Prostate gland (tissue), 2 donors: ENCODE measurements around the gene CGN. TPM values are rescaled to one million over a fixed set of nuclear protein-coding genes. Genes with fewer than 3 reads are reported as not detected.

Experiments
- DNase-seq: peaks from one replicate; pipeline ENCODE4 v3.0.0-alpha.2; 2019; ENCODE audit warnings: low spot score
- H3K27ac ChIP-seq, 2 donors: fragments of 200-600 bp; sonication (generic); 2 replicates each; pipeline ENCODE4 v1.5.1; 2017 to 2019
- H3K27me3 ChIP-seq: fragments of 200-600 bp; sonication (generic); replicated peaks from 2 replicates; pipeline ENCODE4 v1.5.1; 2019; ENCODE audit not compliant: insufficient read depth
- H3K36me3 ChIP-seq, 2 donors: fragments of 200-600 bp; sonication (generic); 1 replicate in 1 of 2; 2 replicates in 1 of 2; pipeline versions ENCODE4 v1.5.1 to v1.8.1; 2017 to 2019
- H3K4me1 ChIP-seq: fragments of 200-600 bp; sonication (generic); replicated peaks from 2 replicates; pipeline ENCODE4 v1.5.1; 2019
- H3K4me3 ChIP-seq, 2 donors: fragments of 200-600 bp; sonication (generic); 2 replicates each; pipeline ENCODE4 v1.5.1; 2017 to 2019
- H3K9me3 ChIP-seq: fragments of 200-600 bp; sonication (generic); 2 replicates; pipeline ENCODE4 v1.5.1; 2017
- CTCF ChIP-seq, 4 experiments: fragments of 200-600 bp in 2 of 4; fragments of 450-650 bp in 2 of 4; sonication (generic) in 2 of 4; IDR thresholded peaks; 1 replicate in 3 of 4; 2 replicates in 1 of 4; pipeline ENCODE4 v1.5.1; 2016 to 2019; ENCODE audit warnings: antibody characterized with exemption in 4 of 4, mild to moderate bottlenecking in 2 of 4, moderate library complexity in 2 of 4
- POLR2A ChIP-seq: fragments of 450-650 bp; IDR thresholded peaks from one replicate; pipeline ENCODE4 v1.6.1; 2016; ENCODE audit warnings: antibody characterized with exemption, mild to moderate bottlenecking
- POLR2AphosphoS5 ChIP-seq: sonication (generic); formaldehyde crosslinking; IDR thresholded peaks from one replicate; pipeline ENCODE4 v1.6.1; 2017; ENCODE audit warnings: antibody characterized with exemption
- WGBS: methylation state at CpG from one replicate; pipeline ENCODE4 v1.1.5; 2018; 5-methylcytosine and 5-hydroxymethylcytosine counted together
- intact Hi-C: fragments of 100-400 bp; cut with DNase I; formaldehyde crosslinking; loops from one replicate; pipeline ENCODE4 v1.14.2; 2022
- total RNA-seq, 2 donors: library from RNA; depleted of rRNA; stranded (reverse); fragments of >200 nt; gene quantifications; one replicate each; pipeline ENCODE4 v1.1.0, GENCODE V29; 2016

The CGN gene
- total RNA-seq, 2 donors from 2014 or later, result 23.2 to 37.5 TPM

DNA sequence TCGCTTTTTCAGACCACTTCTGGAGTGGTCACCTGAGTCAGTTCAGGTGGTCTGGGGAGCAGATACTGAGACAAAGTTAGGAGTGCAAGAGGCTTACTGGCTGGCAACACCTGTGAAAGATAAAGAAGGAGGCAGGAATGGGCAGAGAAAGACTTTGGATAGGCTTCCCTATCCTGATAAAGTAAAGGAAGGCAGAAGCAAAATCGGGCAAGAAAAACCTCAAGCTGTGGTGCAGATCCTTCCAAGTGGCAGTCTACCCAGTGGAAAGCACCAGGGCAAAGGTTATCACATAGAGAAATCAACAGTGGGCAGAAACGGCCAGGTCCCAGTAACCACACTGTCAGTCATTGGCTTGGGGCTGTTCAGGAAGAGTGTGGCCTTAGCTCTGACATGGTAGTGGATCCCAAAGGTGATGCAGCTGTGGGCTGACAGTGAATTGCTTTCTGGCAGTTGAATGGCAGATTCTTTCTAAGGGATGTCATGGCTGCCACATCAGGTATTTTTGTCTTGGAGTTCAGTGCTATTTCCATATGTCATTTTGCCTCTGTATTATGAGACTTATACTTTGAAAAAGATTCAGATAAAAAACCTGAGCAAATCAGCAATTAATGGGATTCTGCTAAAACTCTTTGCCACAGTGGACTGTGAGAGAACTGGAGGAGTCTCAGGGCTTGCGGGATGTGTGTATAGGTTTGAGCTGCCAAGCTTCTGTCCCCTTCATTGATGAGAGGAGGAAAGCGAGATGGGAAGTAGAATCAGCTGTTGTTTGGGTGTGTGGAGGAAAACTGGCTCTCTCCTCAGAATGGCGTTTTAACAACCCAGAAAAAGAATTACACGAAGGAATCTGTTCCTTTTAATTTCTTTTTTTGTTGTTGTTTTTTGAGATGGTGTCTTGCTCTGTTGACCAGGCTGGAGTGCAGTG lies 8.1 kb upstream of the CGN start:
- no peak for TF ChIP-seq POLR2A
- TF ChIP-seq CTCF (IDR thresholded peaks at IDR 0.05), result no peak
- no peak for TF ChIP-seq POLR2AphosphoS5
- no peak for DNase-seq

DNA sequence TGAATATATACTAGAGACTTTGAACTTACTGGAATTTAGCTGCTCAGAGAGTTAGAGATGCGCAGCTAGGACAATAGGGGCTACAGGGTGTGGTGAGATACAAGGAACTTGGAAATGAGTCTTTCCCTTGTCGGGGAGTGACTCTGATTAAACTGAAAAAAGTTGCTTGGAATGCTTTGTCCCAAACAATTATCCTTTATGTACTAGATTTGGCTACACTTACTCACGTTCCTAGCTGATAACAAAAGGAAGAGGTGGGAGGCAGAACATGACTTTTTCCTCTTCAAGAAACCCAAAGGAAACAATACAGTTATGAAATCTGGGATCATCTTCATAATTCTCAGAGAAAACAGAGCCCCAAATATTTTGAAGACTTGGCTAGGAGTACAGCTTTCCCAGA lies 6.9 kb upstream of the CGN start:
- WGBS, result 41% methylated on average over 3 of the region's 3 CpGs
- Histone ChIP-seq H3K4me1 (no peaks in the 10 kb centered on the region), H3K9me3 (no peaks in the 10 kb centered on the region), H3K27me3 (no peaks in the 10 kb centered on the region), H3K36me3 (no peaks in the 10 kb centered on the region), H3K27ac (no peak overlapping the region), H3K4me3 (no peak overlapping the region)
- no peak for DNase-seq
- intact Hi-C loops, result no loop called here
- TF ChIP-seq CTCF (IDR thresholded peaks at IDR 0.05) (no peak), POLR2A (no peak)

More for the DNA sequence above, 8.1 kb upstream of the CGN start:
- no peak overlapping the region for H3K27ac ChIP-seq
- H3K36me3 ChIP-seq, result no peaks in the 10 kb centered on the region
- intact Hi-C loops, result no loop called here
- H3K27me3 ChIP-seq, result no peaks in the 10 kb centered on the region
- no peaks in the 10 kb centered on the region for H3K9me3 ChIP-seq
- 63% methylated on average over 7 of the region's 7 CpGs for WGBS
- H3K4me1 ChIP-seq, result no peaks in the 10 kb centered on the region
- no peak overlapping the region for H3K4me3 ChIP-seq

GRCh38 chr1:151504759-151505158 lies 6.4 kb upstream of the CGN start:
- H3K27ac ChIP-seq, result no peak overlapping the region
- no peaks in the 10 kb centered on the region for H3K4me1 ChIP-seq
- no peak overlapping the region for H3K4me3 ChIP-seq
- 89% methylated on average over 4 of the region's 4 CpGs for whole genome bisulfite sequencing
- intact Hi-C loops, result no loop called here
- no peak for DNase-seq
- H3K36me3 ChIP-seq, result no peaks in the 10 kb centered on the region
- H3K27me3 ChIP-seq, result no peaks in the 10 kb centered on the region
- TF ChIP-seq POLR2A (no peak), POLR2AphosphoS5 (no peak), CTCF (IDR thresholded peaks at IDR 0.05) (no peak)
- H3K9me3 ChIP-seq, result no peaks in the 10 kb centered on the region

- Histone ChIP-seq H3K4me3 (no peak overlapping the region), H3K36me3 (no peaks in the 10 kb centered on the region), H3K27me3 (no peaks in the 10 kb centered on the region), H3K9me3 (no peaks in the 10 kb centered on the region), H3K4me1 (no peaks in the 10 kb centered on the region), H3K27ac (no peak overlapping the region)
- no peak for DNase-seq
- intact Hi-C loops, result no loop called here
- 79% methylated on average over 6 of the region's 6 CpGs for WGBS
- TF ChIP-seq CTCF (IDR thresholded peaks at IDR 0.05) (no peak), POLR2A (no peak), POLR2AphosphoS5 (no peak)
Observed at GRCh38 chr1:151508833-151509232, 2.4 kb upstream of the CGN start.
